Measurements from ENCODE around the gene KLK6.
A peak's percentile ranks its signal among the peaks of the same experiment; 100 is the strongest.

The KLK6 gene

DNA sequence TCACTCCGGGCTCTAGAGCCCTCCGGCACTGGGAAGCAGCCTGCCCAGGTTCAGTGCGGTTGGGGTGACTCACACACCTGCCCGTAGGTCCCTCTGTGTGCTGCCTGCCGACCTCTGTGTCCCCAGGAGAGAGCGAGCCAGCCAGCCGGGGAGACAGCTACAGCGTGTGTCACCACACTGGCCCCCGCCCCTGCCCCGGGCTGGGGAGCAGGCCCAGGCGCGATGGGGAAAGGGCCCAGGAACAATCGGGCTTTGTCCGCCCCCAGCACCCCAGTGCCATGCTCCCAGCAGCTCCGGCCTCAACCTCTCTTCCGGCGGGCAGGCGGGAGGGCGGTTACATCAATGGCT, at the start of gene KLK6:
Gene KLK6, minus strand, starts transcription at position 179 of the 348 bp plus-strand sequence. CDS start 1,487 bp downstream, outside the sequence.
- DNase-seq: no peak

DNA sequence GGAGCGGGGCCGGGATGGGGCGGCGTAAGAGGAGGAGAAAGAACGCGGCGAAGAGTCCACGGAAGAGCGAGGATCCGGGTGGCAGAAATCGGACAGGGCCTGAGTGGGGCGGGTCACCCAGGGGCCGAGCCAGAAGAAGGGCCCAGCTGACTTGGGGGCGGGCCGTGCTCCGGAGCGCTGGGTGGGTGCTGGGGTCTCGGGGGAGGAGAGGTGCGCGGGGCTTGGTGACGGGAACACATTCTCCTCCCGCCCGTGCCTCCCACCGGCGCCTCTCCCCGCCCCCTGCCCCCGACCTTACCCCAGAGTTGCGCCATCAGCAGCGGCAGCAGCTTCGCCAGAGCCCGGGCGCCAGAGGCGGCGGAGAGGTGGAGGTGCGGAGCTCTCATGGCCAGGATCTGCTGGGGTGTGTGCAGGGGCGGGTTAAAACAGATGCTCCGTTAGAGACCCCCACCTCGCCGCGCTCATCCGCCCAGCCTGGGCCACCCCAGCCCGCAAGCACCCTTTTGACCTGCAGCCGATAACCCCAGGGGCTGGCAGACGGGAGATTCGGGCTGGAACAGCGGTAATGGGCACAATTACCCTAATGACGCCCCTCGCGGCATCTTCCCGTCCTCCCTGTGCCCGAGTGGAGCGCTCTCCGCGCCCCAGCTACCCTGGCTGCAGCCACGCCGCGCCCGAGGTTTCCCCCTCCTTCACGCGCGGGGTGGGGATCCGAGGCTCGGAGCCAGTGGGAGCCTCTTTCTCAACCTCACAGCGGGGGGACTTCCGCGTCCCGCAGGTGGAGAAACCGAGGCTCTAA, 49.6 kb upstream of the KLK6 start:
- DNase-seq: no peak

DNA sequence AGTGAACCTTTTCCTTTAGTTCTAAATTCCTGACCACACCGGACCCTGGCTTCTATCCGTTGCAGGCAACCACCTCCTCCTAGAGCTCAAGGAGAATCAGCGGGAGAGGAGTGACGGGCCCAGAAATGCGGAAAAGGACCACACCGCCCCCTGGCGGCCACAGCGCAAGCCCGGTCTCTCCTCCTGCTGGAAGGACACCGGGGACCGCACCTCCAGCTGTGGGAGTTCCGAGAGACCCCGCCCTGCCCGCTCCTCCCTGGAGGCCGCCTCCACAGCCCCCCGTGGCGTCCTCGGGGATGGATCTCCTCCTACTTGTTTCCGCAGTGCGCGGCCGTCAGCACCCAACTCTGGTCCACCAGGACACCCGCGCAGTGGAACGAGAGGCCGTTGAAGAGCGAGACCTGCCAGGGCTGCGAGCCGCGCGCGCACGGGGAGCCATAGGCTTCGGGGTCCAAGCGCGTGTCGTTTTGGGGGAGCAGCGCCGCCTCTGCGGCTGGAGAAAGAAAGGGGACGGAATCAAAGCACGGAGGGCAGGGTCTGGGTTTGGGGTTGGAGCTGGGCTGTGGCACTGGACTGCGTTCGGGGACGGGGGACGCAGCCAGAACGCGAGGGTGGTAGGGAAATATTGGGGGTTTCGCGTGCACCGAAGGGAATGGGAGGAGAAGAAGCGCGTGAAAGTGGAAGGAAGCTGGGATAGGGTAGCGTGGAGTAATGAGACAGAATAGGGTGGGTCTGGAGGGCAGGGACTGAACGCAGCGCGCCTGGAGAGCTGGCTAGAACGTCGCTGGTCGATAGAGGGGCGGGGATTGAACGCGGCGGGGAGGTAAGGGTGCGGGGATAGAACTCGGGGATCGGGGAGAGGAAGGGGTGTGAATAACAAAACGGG, 47.6 kb upstream of the KLK6 start:
- DNase-seq: no peak

DNA sequence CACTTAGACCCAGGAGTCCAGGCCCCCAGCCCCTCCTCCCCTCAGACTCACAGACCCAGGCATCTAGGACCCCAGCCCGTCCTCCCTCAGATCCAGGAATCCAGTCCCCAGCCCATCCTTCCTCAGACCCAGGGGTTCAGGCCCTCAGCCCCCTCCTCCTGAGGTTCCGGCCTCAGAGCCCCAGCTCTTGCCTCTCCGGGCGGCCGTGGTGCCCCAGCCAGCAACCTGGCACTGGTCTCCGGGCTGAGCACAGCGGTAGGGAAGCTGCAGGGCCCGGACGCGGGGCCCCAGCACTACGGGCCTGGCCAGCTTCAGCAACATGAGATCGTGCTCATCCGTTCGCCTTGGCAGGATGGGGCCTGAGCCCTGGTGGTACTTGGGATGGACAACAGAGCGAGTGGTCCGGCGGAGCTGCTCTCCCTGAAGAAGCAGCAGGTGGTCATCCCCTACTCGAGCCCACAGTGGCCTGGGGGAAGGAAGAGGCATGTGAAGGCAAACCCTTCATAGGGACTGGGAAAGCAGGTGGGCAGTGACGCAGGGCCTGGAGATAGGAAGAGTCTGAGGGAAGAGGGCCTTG, 46.4 kb upstream of the KLK6 start:
- no peak for DNase-seq

DNA sequence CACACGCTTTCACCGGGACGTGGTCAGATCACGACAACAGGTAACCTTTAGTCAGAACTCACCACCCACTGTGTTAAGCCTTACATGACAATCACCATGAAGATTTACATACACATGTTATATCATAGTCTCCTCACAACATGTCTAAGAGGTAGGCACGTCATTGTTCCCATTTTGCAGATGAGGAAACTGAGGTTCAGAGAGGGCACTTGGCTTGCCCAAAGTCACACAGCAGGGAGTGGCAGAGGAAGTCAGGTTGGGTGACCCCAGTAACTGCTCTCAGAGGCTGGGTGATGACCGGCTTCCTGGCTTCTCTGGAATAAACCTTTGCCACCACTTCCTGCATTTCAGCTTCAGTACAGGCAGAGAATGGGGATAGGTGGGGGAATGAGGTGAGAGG, 44.9 kb upstream of the KLK6 start:
- DNase-seq: no peak

DNA sequence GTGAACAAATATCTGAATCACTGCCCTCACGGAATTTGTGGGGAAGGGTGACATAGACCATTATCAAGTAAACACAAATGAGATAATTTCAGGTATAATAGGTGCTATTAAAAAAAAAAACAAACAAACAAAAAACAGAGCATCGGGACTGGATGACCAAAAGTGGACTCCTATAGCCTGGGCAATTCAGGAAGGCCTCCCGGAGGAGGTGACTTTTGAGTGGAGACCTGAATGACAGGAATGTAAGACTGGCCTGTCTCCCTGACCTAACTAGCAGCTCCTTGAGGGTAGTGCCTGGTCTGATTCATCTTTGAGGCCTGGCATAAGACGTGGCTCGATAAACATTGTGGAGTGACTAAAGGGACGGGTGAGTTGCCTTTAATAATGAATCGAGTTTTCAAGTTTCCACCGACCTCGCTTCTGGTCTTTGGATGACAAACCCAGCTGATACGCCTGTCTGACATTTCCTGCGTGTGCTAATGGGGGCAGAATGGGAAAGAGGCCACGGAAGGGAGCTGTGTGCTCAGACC, 43.3 kb upstream of the KLK6 start:
- no peak for DNase-seq

DNA sequence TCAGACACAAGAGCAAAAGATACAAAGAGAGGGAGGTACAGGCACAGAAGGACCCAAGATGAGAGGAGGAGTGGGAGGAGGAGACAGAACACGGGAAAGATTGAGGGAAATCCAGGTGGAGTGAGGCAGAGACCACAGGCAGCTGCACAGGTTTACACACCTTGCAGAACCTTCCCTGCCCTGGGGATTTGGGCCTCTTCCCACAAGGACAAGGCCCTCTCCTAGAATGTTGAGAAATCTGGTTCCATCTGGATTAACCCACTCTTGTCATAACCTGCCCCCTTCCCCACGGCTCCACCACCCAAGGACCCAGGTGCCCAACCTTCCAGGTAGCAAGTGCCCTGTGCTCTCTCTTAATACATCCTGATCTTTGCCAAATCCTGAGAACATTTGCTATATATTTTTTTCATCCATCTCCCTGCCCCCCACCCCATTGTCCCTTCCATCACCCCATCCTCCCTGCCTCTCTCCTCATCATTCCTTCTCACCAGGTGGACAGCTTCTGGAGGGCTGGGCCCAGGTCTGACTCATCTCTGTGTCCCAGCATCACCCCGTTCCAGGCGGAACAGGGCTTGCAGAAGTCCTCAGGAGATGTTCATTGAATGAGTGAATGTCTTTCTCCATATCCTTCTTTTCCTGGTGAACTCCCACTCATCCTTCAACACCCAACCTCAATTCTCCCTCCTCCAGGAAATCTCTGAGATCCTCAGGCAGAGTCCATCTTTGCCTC, 40.8 kb upstream of the KLK6 start:
- DNase-seq: no peak

DNA sequence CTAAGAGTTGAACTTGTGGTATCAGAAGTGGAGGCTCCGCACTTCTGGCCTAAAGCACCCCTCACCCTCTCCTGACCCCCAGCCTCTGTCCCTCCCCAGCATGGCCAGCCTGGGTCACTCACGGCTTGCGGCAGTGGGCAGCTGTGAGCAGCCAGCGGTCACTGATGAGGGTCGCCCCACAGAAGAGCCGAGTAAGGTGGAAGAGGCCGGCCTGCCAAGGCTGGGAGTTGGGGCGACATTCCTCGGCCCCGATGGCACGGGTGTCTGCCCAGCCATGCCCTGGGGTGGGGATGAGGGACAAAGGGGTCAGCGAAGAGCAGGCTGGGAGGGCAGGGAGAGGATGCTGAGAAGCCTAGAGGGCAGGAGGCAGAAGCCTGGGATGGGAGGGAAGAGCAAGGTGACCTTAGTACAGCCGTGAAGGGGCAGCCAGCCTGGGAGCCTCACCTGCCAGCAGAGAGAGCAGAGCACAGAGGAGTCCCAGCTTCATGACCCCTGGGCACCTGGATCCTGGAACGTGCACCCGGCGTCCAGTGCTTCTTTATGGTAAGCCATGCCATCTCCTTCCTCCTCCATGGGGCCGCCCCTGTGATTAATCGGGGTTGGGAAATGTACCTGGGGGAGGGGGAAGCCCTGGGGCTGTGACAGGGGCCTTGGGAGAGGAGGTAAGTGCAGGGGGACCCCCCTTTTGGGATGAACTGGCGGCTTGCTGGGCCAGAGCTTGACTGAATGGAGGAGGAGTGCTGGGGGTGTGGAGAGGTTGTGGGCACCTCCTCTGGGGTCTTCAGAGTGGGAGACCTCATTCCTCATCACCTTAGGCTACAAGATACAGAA, 39.9 kb upstream of the KLK6 start:
- no peak for DNase-seq

DNA sequence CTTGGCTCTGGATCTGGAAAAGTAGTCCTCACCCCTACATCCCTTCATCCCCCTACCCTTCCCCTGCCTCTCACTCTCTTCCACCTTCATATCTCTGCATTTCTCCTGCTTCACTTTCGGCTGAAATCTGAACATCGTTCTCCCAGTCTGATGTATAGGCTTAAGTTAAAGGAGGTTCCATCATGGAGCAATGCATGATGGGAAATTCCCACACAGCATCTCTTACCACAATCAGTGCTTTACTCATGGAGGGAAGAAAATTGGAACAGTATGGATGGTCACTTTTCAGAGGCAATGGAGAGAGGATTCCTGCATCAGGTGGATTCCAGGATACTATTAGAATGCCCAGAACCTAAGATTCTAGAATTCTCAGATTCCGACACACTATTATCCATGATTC, 38.1 kb upstream of the KLK6 start:
- no peak for DNase-seq

DNA sequence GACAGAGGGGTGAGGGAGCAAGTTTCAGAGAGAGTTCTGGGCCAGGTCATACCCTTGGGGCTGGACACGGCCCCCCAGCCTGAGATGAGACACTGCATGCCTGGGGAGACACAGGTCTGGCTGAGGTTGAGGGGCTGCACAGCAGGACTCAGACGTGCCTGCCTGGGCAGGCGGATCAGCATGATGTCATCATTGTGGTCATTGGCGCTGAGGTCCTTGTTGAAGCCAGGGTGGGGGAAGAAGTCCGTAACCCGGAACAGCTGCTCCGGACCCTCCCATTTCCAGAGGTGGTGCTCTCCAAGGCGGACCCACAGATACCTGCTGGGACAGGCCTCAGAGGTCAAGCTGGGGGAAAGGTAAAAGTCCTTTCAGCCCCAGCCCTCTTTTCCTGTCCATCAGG, 37.0 kb upstream of the KLK6 start:
- no peak for DNase-seq

DNA sequence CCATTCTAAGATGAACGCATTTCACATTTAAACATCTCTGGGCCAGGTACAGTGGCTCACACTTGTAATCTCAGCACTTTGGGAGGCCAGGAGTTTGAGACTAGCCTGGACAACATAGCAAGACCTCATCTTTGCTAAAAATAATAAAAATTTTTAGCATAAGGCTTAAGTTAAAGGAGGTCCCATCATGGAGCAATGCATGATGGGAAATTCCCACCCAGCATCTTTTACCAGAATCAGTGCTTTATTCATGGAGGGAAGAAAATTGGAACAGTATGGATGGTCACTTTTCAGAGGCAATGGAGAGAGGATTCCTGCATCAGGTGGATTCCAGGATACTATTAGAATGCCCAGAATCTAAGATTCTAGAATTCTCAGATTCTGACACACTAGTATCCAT, 35.9 kb upstream of the KLK6 start:
- no peak for DNase-seq

DNA sequence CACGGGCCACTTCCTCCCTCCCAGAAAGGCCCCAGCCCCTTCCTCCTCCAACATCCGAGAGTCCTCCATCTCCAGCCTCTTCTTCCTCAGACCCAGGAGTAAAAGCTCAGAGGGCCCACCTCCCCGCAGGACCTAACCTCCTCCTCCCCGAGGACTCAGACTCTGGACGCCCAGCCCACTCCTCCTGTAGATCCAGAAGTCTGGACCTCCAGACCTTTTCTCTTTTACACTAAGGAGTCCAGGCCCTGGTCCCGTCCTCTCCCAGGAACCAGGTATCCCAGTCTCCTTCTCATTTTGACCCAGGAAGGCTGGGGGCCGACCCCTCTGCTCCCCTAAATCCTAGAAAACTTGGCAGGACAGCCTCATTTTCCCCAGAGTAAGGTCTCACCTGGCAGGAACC, 33.9 kb upstream of the KLK6 start:
- no peak for DNase-seq

DNA sequence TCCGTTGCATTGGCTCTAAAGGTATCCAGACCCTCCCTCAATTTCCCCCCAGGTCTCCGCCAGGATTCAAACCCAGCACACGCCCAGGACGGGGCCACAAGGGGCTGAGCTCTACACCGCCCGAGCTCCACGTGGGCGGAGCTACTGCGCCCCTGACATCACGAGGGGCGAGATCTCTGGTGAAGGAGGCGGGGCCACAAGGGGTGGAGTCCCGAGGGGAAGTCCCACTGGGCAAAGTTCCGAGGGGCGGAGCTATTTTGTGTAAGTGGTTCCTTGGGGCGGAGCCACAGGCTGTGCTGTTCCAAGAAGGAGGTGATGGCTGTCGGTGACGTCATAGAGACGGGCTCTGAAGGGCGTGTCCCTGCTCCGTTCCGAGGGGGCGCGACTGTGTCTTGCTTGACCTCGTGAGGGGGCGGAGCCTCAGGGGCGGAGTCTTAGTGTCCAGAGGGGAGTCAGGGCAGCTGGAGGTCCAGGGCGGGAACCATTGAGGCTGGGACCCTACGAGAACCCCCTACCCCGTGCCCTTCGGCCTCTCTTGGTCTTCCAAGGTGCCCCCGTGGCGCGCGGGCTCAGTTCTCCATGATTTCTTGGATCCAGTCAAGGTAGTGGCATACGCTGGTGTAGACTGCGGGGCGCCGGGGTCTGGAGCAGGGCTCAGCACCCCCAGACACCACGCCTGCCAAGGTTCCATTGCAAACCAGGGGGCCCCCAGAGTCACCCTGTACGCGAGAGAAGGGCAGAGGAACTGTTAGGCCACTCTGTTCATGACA, 33.3 kb upstream of the KLK6 start:
- DNase-seq: no peak

DNA sequence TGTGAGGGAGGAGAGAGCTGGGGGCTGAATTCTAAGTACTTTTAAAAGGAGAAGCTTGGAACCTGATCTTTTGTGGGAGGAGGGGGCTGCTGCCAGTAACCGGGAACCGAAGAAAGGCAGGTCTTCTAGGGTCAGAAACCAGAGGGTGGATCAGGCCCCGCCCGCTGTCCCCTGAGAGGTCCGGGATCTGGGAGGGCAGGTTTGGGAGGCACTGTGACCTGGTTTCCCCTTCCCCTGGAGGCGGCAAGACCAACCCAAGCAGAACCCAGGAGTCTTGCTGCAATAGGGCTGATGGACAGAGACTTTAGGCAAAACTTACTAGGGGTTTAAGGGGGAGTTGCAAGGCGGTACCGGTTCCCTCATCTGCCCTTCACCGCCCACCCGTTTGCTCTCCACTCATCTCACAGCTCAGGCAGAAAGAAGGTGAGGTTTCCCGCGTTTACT, 32.7 kb upstream of the KLK6 start:
- DNase-seq: no peak

DNA sequence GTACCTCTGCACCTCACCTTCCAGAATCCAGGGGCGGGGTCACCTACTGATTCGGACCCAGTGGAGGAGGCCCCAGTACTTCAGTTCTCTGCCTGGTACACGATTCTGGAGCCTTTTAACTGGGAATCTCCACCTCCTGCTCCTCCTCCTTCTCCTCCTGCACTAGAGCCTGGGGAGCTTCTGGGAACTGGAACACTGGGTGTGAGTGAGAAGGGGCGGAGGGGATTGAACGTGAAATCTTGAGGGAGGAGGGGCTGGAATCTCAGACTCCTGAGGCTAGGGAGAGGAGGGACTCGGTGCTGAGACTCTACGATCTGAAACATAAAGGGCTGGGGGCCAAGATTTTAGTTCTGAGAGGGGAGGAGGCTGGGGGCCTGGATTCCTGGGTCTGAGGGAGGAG, 32.1 kb upstream of the KLK6 start, which contains the start of gene KLK8:
Gene KLK8, minus strand, starts transcription at position 90 of the 400 bp plus-strand sequence. CDS start 437 bp downstream, outside the sequence.
- DNase-seq: no peak

DNA sequence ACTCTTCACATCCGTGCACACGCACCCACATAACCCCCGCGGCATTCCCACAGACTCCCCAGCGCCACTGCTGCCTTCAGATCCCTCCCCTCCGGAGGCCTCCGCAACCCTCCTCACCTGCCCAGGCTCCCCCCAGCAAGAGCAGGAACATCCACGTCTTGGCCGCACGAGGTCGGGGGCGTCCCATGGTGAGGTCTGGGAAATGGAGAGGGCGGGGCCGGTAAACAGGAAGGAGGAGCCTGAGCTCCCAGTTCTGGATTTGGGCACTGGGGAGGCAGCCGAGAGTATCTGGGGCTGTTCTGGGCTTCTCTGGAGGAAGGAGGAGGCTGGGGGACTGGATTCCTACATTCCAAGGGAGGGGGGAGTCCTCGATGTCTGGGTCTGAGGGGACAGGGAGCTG, 31.6 kb upstream of the KLK6 start:
- no peak for DNase-seq

DNA sequence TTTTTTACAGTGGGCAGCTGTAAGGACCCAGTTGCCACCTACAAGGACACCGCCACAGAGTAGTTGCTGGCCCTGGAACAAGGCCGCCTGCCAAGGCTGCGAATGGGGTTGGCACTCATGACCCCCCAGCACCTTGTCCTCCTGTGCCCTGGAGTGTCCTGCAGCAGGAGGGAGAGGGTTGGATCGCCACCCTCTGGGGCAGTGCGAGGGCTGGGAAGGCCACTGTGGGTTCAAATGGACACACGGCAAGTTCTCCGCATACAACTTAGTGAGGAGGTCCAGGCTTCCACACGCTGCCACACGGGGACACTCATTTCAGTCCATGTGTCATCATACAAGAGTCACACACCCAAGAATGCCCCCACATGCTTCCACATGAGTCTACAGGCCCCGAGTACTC, 31.0 kb upstream of the KLK6 start:
- DNase-seq: no peak

DNA sequence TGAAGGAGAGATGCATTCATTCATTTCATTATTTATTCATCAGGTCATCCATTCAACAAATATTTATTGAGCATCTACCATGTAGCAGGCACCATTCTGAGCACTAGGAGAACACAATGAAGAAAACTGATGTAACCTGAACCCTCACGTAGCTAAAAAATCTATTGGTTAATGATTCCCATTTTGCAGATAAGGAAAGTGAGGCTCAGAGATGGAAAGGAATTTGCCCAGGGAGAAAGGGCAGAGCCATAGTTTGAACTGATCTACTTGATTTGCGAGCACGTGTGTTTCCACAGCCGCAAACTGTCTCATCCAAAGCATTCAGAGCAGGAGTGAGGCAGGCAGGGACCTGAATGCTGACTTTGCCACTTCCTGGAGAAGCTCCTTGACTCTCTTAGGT, 29.3 kb upstream of the KLK6 start:
- no peak for DNase-seq

DNA sequence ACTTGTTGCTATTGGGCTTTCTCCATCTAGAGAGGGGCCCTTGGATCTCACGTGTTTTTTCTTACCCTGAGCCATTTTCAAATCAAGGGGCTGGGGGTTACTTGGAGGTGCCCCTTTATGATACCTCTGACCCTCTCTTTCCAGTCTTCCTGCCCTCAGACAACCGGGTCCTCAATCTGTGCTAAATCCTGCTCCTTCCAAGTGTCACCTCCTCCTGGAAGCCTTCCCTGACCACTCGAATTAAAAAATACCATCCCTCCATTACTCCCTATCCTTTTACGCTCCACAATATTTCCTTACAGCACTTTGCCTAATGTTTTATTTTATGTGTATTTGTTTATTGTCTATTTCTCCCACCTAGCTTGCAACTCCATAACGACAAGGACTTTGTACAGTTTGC, 28.7 kb upstream of the KLK6 start:
- DNase-seq: no peak

DNA sequence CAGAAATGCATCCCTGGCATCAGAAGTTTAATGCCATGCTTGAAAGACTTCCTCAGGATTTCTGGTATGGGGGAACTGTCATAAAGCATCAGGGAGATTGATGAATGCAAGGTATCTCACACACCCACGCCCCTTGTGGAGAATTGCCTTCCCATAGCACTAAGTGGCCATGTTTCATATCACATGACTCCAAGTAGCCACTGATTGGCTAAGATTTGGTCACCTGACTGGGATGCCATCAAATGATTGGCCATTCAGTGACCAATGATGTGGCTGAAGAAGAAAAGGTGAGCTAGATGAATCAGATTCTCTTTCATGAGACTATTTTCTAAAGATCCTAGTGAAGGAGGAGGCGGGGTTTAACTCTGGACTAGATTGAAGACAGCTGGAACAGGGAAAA, 24.7 kb upstream of the KLK6 start:
- DNase-seq: peak; percentile 77

DNA sequence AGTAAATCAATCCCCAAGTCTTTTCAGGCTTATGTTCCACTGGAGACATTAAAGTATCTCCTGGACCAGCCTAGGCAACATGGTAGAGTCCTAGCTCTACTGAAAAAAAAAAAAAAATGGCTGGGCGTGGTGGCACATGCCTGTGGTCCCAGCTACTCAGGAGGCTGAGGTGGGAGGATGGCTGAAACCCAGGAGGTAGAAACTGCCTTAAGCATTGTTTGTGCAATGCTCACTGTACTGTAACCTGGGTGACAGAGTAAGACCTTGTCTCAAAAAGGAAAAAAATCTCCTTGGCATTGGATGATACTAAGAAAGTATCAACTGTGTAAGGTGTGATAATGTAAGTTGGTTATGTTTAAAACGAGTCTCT, 23.3 kb upstream of the KLK6 start:
- DNase-seq: no peak

All from NCI-H2171 treated with DMSO at 0.1 percent for 48 hours (cell line).